EL (cell line): Measurements from ENCODE around the gene SLC40A1.

Source experiments
- DNase-seq: peaks from one replicate; pipeline ENCODE4 v3.0.0-alpha.2; 2016

The SLC40A1 gene

GRCh38 chr2:189511210-189511959 lies 69.2 kb downstream of the SLC40A1 start:
- DNase-seq: no peak
